Activated CD8-positive, alpha-beta memory T cell treated with anti-CD3 and anti-CD28 coated beads for 4 hours (primary cell): Measurements from ENCODE around the gene RAD51D.
"Not testable (repeated sequence)": the region's sequence is repeated elsewhere in the genome, so short reads cannot be mapped to it uniquely, and the experiment has no call there.

Experiments
- DNase-seq, 2 donors: peaks; one replicate each; pipeline ENCODE4 v3.0.0-alpha.2; 2020; ENCODE audit warnings: low read depth in 2 of 2

Gene RAD51D

GRCh38 chr17:35141681-35142466, 22.2 kb upstream of the RAD51D start, which contains the start of gene NLE1:
Gene NLE1, minus strand, starts transcription at chr17:35142303. Its CDS starts 28 bp downstream, at chr17:35142275.
- peak; percentile 79 to 81 for DNase-seq

GRCh38 chr17:35138218-35138617, 18.6 kb upstream of the RAD51D start:
- DNase-seq, result no peak

GRCh38 chr17:35135322-35135721, 15.7 kb upstream of the RAD51D start:
- no peak for DNase-seq

- no peak for DNase-seq
Observed at GRCh38 chr17:35132816-35133550, 13.3 kb upstream of the RAD51D start.

GRCh38 chr17:35132099-35132498, 12.4 kb upstream of the RAD51D start:
- DNase-seq, result no peak

GRCh38 chr17:35130392-35130791, 10.7 kb upstream of the RAD51D start:
- no peak for DNase-seq

- DNase-seq, result no peak
Observed at GRCh38 chr17:35129973-35130351, 10.3 kb upstream of the RAD51D start.

- no peak for DNase-seq
Observed at GRCh38 chr17:35129154-35129972, 9.7 kb upstream of the RAD51D start.

GRCh38 chr17:35127751-35128514, 8.3 kb upstream of the RAD51D start:
- DNase-seq, result no peak

GRCh38 chr17:35121315-35121714, 1.7 kb upstream of the RAD51D start, which contains the start of gene FNDC8:
Gene FNDC8, plus strand, starts transcription at chr17:35121615. Its CDS starts 79 bp downstream, at chr17:35121694.
- no peak for DNase-seq

- DNase-seq, result no peak
Observed at GRCh38 chr17:35117984-35118383, 1.7 kb downstream of the RAD51D start.

- no peak for DNase-seq
Observed at GRCh38 chr17:35116845-35117244, 2.8 kb downstream of the RAD51D start.

GRCh38 chr17:35110791-35111190, 8.9 kb downstream of the RAD51D start:
- not testable (repeated sequence) for DNase-seq

- no peak for DNase-seq
Observed at GRCh38 chr17:35104844-35105450, 14.7 kb downstream of the RAD51D start.

GRCh38 chr17:35103271-35103670, 16.4 kb downstream of the RAD51D start:
- DNase-seq, result no peak

GRCh38 chr17:35101725-35102124, 17.9 kb downstream of the RAD51D start:
- DNase-seq, result no peak

GRCh38 chr17:35101036-35101435, 18.6 kb downstream of the RAD51D start:
- DNase-seq, result no peak

GRCh38 chr17:35099908-35100307, 19.8 kb downstream of the RAD51D start:
- DNase-seq, result no peak

- no peak for DNase-seq
Observed at GRCh38 chr17:35097776-35098175, 21.9 kb downstream of the RAD51D start.

GRCh38 chr17:35095741-35096140, 23.9 kb downstream of the RAD51D start:
- DNase-seq, result no peak

- DNase-seq, result no peak
Observed at GRCh38 chr17:35094902-35095301, 24.8 kb downstream of the RAD51D start.
